SK-N-SH treated with all-trans-retinoic acid at 6 μM for 48 hours (cell line): Measurements from ENCODE around the gene TEX29.

Experiments
- ARNTL ChIP-seq: fragments of 450-650 bp; formaldehyde crosslinking; IDR thresholded peaks from 2 replicates; pipeline ENCODE4 v1.5.0; 2020; ENCODE audit warnings: low read depth, mild to moderate bottlenecking, moderate library complexity, borderline replicate concordance
- BACH2 ChIP-seq: fragments of 250-450 bp; sonication (Bioruptor Pico); IDR thresholded peaks from 2 replicates; pipeline ENCODE4 v1.9.0; 2021; ENCODE audit warnings: mild to moderate bottlenecking, borderline replicate concordance
- CSDC2 ChIP-seq: fragments of 250-450 bp; sonication (Bioruptor Pico); IDR thresholded peaks from 2 replicates; pipeline ENCODE4 v1.5.0; 2020; ENCODE audit warnings: mild to moderate bottlenecking, moderate library complexity
- OSR1 ChIP-seq: fragments of 250-450 bp; sonication (Bioruptor Pico); IDR thresholded peaks from 2 replicates; pipeline ENCODE4 v1.8.0; 2022; ENCODE audit warnings: moderate library complexity, mild to moderate bottlenecking, inconsistent platforms
- ZFP3 ChIP-seq: fragments of 250-450 bp; sonication (Bioruptor Pico); IDR thresholded peaks from 2 replicates; pipeline ENCODE4 v1.5.0; 2020; ENCODE audit warnings: mild to moderate bottlenecking, moderate library complexity
- ZFP30 ChIP-seq: fragments of 450-650 bp; formaldehyde crosslinking; IDR thresholded peaks from 2 replicates; pipeline ENCODE4 v1.5.0; 2022; ENCODE audit warnings: mild to moderate bottlenecking, moderate library complexity
- ZNF8 ChIP-seq: fragments of 450-650 bp; formaldehyde crosslinking; IDR thresholded peaks from 2 replicates; pipeline ENCODE4 v1.5.0; 2020; ENCODE audit warnings: mild to moderate bottlenecking, moderate library complexity
- TF ChIP-seq, protein P1 (sequence below): fragments of 250-450 bp; sonication (Bioruptor Pico); IDR thresholded peaks from 2 replicates; pipeline ENCODE4 v1.8.0; 2020; ENCODE audit warnings: mild to moderate bottlenecking, moderate library complexity, borderline replicate concordance
- TF ChIP-seq, protein P2 (sequence below): fragments of 250-450 bp; sonication (Bioruptor Pico); IDR thresholded peaks from 2 replicates; pipeline ENCODE4 v1.5.1; 2020; ENCODE audit warnings: low read depth, mild to moderate bottlenecking, moderate library complexity

DNA sequence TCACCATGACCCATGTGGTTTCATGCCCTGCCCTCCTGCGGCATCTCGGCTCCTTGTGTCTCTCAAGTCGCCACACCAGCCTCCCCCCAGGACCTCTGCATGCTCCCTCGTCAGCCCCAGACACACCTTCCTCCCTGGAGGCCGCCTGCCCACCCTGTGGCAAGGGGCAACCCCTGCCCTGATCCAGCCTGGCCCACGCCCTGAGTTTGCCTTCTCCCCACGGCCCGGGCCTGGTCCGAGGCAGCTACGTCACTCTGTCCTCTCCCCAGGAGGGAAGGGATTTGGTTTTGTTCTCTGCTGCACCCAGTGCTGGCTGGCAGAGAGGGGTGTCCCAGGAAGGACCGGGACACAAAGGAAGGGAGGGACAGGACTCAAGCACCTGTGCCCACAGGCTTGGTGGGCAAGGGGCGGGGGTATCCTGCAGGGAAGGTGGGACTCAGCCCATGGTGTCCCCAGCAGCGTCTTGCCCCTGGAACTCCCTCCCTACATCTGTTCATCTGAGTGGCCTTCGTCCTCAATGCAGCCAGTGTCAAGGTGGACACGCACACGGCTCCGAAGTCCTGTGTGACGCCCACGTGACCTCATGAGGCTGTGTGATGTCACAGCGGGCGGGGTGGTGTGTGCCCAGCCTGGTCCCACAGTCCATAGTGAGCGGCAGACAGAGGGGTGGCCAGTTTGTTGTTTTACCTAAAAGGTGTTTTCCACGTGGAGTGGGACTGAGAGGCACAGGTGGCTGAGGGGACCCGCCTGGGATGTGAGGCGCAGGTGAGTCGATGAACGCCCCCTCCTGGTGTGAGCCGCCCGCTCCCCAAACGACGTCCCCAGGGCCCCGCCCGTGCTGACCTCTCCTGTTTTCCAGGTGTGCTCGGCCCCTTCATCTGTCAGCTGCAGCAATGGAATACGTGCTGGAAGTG, at the start of gene TEX29:
- TF ChIP-seq, protein P1, sequence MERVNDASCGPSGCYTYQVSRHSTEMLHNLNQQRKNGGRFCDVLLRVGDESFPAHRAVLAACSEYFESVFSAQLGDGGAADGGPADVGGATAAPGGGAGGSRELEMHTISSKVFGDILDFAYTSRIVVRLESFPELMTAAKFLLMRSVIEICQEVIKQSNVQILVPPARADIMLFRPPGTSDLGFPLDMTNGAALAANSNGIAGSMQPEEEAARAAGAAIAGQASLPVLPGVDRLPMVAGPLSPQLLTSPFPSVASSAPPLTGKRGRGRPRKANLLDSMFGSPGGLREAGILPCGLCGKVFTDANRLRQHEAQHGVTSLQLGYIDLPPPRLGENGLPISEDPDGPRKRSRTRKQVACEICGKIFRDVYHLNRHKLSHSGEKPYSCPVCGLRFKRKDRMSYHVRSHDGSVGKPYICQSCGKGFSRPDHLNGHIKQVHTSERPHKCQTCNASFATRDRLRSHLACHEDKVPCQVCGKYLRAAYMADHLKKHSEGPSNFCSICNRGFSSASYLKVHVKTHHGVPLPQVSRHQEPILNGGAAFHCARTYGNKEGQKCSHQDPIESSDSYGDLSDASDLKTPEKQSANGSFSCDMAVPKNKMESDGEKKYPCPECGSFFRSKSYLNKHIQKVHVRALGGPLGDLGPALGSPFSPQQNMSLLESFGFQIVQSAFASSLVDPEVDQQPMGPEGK (CRISPR knock-in tag), result no peak
- no peak for TF ChIP-seq ZNF8 (CRISPR knock-in tag)
- TF ChIP-seq CSDC2 (CRISPR knock-in tag), result no peak
- no peak for TF ChIP-seq ZFP30 (CRISPR knock-in tag)
- TF ChIP-seq ARNTL (CRISPR knock-in tag), result no peak
- TF ChIP-seq, protein P2, sequence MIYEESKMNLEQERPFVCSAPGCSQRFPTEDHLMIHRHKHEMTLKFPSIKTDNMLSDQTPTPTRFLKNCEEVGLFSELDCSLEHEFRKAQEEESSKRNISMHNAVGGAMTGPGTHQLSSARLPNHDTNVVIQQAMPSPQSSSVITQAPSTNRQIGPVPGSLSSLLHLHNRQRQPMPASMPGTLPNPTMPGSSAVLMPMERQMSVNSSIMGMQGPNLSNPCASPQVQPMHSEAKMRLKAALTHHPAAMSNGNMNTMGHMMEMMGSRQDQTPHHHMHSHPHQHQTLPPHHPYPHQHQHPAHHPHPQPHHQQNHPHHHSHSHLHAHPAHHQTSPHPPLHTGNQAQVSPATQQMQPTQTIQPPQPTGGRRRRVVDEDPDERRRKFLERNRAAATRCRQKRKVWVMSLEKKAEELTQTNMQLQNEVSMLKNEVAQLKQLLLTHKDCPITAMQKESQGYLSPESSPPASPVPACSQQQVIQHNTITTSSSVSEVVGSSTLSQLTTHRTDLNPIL (CRISPR knock-in tag), result no peak
- TF ChIP-seq BACH2, result no peak
- no peak for TF ChIP-seq OSR1 (CRISPR knock-in tag)
- TF ChIP-seq ZFP3 (CRISPR knock-in tag), result no peak
